OCI-LY1 (cell line): ENCODE data around the gene NUDT21.

ENCODE experiments used
- CTCF ChIP-seq: fragments of 200-600 bp; sonication (generic), shearing (Covaris generic); IDR thresholded peaks from 2 replicates; pipeline ENCODE4 v1.5.1; 2017; ENCODE audit warnings: mild to moderate bottlenecking, antibody characterized with exemption, low read length, moderate library complexity, mixed read lengths
- EZH2 ChIP-seq: fragments of 200-600 bp; sonication (generic), shearing (Covaris generic); IDR thresholded peaks from 2 replicates; pipeline ENCODE4 v1.8.0; 2017; ENCODE audit warnings: borderline replicate concordance, mixed run types, mild to moderate bottlenecking, antibody characterized with exemption, low read length, moderate library complexity, mixed read lengths

- TF ChIP-seq CTCF = no peak
- TF ChIP-seq EZH2 = no peak
Measured at GRCh38 chr16:56411123-56411522, 40.0 kb downstream of the NUDT21 start.
